HG03442 (cell line): Measurements from ENCODE around the gene MPPED2.

Experiments
- ATAC-seq: cut with Tn5 transposase; IDR thresholded peaks from one replicate; pipeline ENCODE4 v1.9.1; 2021; ENCODE audit warnings: mild to moderate bottlenecking, moderate library complexity; ENCODE audit not compliant: unreplicated experiment

The MPPED2 gene

DNA sequence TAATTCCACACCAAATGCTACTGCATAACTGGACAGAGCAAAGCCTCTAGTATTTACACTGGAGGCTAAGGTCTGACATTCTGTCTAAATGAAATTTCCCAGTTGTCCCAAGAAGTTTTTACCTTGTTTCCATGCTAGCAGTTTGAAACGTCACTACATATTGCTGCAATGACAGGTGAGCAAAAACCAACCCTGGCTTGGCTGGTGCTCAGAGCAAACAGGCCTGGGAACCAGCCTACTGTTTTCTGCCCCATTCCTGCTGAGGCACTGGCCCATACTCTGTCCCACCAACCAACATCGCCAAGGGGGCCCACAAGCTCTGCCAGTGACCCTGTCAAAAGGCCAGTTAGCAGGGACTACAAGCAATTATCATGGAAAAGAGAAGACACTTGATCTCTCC is 131.1 kb downstream of the MPPED2 start:
- ATAC-seq: no peak

- no peak for ATAC-seq
Measured at GRCh38 chr11:30454541-30454940, 131.6 kb downstream of the MPPED2 start.

GRCh38 chr11:30454111-30454510 is 132.0 kb downstream of the MPPED2 start:
- no peak for ATAC-seq

- no peak for ATAC-seq
Measured at GRCh38 chr11:30453705-30454104, 132.4 kb downstream of the MPPED2 start.

DNA sequence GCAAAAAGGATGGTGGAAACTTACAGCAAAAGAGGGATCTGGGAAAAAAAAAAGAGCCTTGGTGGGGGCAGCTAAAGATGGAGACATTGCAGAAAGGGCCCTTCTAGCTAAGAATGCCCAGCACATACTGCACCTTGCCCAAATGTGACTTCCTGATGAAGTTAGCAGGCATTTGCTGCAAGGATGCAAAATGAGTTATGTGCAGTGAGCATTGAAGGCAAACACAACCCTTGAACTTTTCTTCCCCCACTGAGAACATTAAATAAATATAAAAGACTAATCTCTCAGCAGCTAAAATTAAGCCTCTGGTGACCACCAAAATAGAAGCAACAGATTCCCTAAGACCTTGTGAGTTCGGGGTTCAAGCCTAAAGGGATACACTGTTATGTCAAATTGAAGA is 133.3 kb downstream of the MPPED2 start:
- no peak for ATAC-seq

- no peak for ATAC-seq
Measured at GRCh38 chr11:30452114-30452513, 134.0 kb downstream of the MPPED2 start.

DNA sequence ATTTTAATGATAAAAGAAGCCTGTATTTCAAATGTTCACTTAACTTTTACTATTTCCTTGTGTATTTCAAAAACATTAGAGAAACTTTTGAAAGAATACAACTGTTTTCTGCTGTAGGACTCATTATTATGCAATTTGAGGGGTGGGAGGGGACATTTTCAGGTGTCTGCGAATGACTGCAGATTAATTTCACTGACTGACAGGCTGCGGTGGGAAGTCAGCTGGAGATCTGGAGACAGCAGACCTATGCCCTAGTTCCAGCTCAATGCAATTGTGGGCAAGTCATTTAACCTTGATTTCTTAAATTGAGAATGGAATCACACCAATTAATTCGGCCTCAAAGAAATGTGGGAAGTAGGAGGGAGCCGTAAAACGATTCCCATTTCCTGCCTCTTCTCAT is 134.5 kb downstream of the MPPED2 start:
- no peak for ATAC-seq

GRCh38 chr11:30451167-30451566 is 135.0 kb downstream of the MPPED2 start:
- ATAC-seq: no peak

DNA sequence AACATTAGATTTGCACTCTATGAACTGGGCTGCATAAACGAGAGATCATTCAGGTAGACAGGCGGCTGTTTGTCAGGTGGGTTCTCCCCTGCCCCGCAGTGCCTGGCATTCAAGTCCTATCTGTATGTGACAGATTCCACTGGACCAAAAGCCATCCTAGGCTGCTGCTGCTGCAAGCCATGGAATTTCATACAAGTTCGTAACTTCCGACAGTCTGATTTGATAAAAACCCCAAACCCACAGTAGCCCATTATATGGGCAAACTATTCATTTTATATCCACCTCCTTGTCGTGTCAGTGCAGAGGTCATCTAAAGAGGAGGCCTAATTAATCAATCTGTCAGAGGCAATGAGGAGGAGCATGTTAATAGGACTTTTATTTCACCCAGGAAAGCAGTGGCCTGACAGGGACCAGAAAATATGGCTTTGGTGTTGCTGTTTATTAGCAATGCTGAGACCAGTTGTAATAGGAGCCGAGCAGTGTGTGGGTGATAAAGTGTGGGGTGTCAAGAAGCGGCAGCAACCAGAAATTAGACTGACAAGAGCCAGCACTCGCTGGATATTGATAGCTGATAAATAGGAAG is 139.0 kb downstream of the MPPED2 start:
- ATAC-seq: no peak

DNA sequence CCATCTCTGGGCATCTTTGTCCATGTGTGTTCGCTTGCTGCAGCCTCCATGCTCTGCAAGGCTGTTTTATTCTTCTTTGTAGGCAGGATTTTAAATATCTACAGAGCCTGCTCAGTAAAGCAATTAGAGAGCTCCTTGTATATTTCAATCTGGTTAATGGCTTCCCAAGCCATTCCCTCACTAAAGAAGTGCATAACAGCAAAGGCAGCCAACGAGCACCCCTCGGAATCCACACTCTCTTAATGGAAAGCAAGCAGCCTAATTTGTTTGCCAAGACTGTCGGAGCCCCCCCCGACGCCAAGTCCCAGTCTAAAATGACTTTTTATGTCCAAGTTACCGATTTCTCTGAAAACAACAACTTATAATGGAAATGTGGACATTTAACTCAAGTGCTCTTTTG is 139.6 kb downstream of the MPPED2 start:
- ATAC-seq: no peak

DNA sequence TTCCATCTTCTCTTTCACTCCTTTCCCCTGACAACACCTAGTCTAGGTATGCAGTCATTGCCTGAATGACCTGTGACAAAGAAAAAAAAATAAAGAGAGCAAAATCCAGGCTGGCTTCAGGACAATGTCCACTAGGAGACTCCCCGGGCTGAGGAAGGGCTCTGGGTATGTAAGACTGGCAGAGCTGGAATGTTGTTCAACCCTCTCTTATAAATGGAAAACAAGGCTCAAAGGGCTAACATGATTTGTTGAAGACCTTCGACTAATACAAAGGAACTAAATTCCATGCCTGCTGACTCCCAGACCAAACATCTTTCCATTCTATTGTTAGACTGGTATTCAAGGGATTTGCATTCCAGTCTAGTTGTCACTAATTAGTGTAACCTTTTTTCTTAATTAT is 141.1 kb downstream of the MPPED2 start:
- no peak for ATAC-seq

DNA sequence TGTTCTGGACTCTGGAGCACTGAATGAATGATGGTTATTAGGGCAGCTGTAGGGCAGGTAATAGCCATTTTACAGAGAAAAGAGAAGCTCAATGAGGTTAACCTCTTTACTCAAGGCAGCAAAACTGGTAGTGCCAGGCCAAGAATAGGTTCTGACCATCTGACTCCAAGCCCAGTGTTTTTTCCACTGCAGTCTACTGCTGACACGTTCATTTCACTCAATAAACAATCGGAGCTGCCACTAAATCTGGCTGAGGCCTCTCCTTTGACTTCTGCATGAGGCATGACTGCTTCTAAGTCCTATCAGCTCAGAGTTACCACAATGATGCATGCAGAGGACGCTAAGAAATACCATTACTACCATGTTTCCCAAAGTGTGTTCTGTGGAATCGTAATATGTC is 145.6 kb downstream of the MPPED2 start:
- no peak for ATAC-seq

GRCh38 chr11:30436801-30437200 is 149.4 kb downstream of the MPPED2 start:
- no peak for ATAC-seq

GRCh38 chr11:30435488-30435887 is 150.7 kb downstream of the MPPED2 start:
- no peak for ATAC-seq

- no peak for ATAC-seq
Measured at GRCh38 chr11:30434901-30435300, 151.3 kb downstream of the MPPED2 start.

DNA sequence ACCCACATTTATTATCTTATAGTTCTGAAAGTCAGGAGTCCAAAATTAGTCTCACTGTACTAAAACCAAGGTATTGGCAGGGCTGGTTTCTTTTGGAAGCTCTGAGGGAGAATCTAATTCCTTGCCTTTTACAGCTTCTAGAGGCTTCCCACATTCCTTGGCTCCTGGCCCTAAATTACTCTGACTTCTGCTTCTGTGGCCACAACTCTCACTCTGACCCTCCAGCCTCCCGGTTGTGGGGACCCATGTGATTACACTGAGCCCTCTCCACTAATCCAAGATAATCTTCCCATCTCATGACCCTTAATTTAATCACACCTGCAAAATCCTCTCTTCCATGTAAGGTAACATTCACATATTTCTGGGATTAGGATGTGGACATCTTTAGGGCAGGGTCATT is 152.3 kb downstream of the MPPED2 start:
- no peak for ATAC-seq

GRCh38 chr11:30432716-30433115 is 153.4 kb downstream of the MPPED2 start:
- ATAC-seq: no peak

GRCh38 chr11:30432178-30432577 is 154.0 kb downstream of the MPPED2 start:
- peak; percentile 71 for ATAC-seq

- no peak for ATAC-seq
Measured at GRCh38 chr11:30431127-30431814, 154.9 kb downstream of the MPPED2 start.

GRCh38 chr11:30429550-30429949 is 156.6 kb downstream of the MPPED2 start:
- ATAC-seq: no peak

GRCh38 chr11:30426781-30427180 is 159.4 kb downstream of the MPPED2 start:
- ATAC-seq: no peak

GRCh38 chr11:30424844-30425243 is 161.3 kb downstream of the MPPED2 start:
- no peak for ATAC-seq

GRCh38 chr11:30424321-30424720 is 161.8 kb downstream of the MPPED2 start:
- no peak for ATAC-seq
